ENCODE data around the gene TADA2A.
"Not testable (repeated sequence)": the region's sequence is repeated elsewhere in the genome, so short reads cannot be mapped to it uniquely, and the experiment has no call there.

The TADA2A gene

GRCh38 chr17:37400505-37400904 lies 6.2 kb upstream of the TADA2A start:
- no peak for DNase-seq (ENCODE audit: low spot score)

- DNase-seq (ENCODE audit: low spot score), result not testable (repeated sequence)
Observed at GRCh38 chr17:37405522-37405921, 1.2 kb upstream of the TADA2A start.

GRCh38 chr17:37405955-37406634 lies 591 bp upstream of the TADA2A start:
- peak; percentile 16 for DNase-seq (ENCODE audit: low spot score)

GRCh38 chr17:37408145-37408479 lies 1.4 kb downstream of the TADA2A start:
- DNase-seq (ENCODE audit: low spot score), result not testable (repeated sequence)

GRCh38 chr17:37410357-37410756 lies 3.7 kb downstream of the TADA2A start:
- no peak for DNase-seq (ENCODE audit: low spot score)

- DNase-seq (ENCODE audit: low spot score), result no peak
Observed at GRCh38 chr17:37413875-37414519, 7.3 kb downstream of the TADA2A start.

GRCh38 chr17:37417852-37418251 lies 11.2 kb downstream of the TADA2A start:
- no peak for DNase-seq (ENCODE audit: low spot score)

GRCh38 chr17:37422971-37423625 lies 16.4 kb downstream of the TADA2A start:
- no peak for DNase-seq (ENCODE audit: low spot score)

- no peak for DNase-seq (ENCODE audit: low spot score)
Observed at GRCh38 chr17:37425268-37425667, 18.6 kb downstream of the TADA2A start.

GRCh38 chr17:37429039-37429438 lies 22.4 kb downstream of the TADA2A start:
- DNase-seq (ENCODE audit: low spot score), result no peak

GRCh38 chr17:37429453-37429852 lies 22.8 kb downstream of the TADA2A start:
- DNase-seq (ENCODE audit: low spot score), result no peak

GRCh38 chr17:37430051-37430627 lies 23.5 kb downstream of the TADA2A start:
- no peak for DNase-seq (ENCODE audit: low spot score)

- no peak for DNase-seq (ENCODE audit: low spot score)
Observed at GRCh38 chr17:37432671-37433070, 26.0 kb downstream of the TADA2A start.

- no peak for DNase-seq (ENCODE audit: low spot score)
Observed at GRCh38 chr17:37438141-37438540, 31.5 kb downstream of the TADA2A start.

GRCh38 chr17:37440424-37440823 lies 33.7 kb downstream of the TADA2A start:
- no peak for DNase-seq (ENCODE audit: low spot score)

GRCh38 chr17:37441369-37442014 lies 34.8 kb downstream of the TADA2A start:
- DNase-seq (ENCODE audit: low spot score), result not testable (repeated sequence)

- DNase-seq (ENCODE audit: low spot score), result no peak
Observed at GRCh38 chr17:37446027-37446426, 39.3 kb downstream of the TADA2A start.

- DNase-seq (ENCODE audit: low spot score), result no peak
Observed at GRCh38 chr17:37447641-37448040, 41.0 kb downstream of the TADA2A start.

GRCh38 chr17:37450112-37450511 lies 43.4 kb downstream of the TADA2A start:
- no peak for DNase-seq (ENCODE audit: low spot score)

- not testable (repeated sequence) for DNase-seq (ENCODE audit: low spot score)
Observed at GRCh38 chr17:37457801-37458200, 51.1 kb downstream of the TADA2A start.

GRCh38 chr17:37458805-37459204 lies 52.1 kb downstream of the TADA2A start:
- no peak for DNase-seq (ENCODE audit: low spot score)

GRCh38 chr17:37461668-37462067 lies 55.0 kb downstream of the TADA2A start:
- DNase-seq (ENCODE audit: low spot score), result no peak

- DNase-seq (ENCODE audit: low spot score), result no peak
Observed at GRCh38 chr17:37462492-37462891, 55.8 kb downstream of the TADA2A start.
